Activated CD8-positive, alpha-beta T cell treated with anti-CD3 and anti-CD28 coated beads for 36 hours (primary cell): ENCODE data around the gene PPP1R11. TPM values are rescaled to one million over a fixed set of nuclear protein-coding genes. Genes with fewer than 3 reads are reported as not detected.
A peak's percentile ranks its signal among the peaks of the same experiment; 100 is the strongest.

Experiments used
- ATAC-seq: fragments of 200-7000 bp; cut with Tn5 transposase; one replicate; pipeline ENCODE4 v1.10.0; 2021; ENCODE audit warnings: mild to moderate bottlenecking, moderate library complexity
- CTCF ChIA-PET: fragments of 350-600 bp; sonication (Branson Sonifier 250); formaldehyde crosslinking; loops from one replicate; lab custom pipeline; 2021; ENCODE audit warnings: antibody characterized with exemption; lab: Charles Lee
- POLR2A ChIA-PET: fragments of 350-600 bp; sonication (Branson Sonifier 250); formaldehyde crosslinking; loops from one replicate; lab custom pipeline; 2021; ENCODE audit warnings: antibody characterized with exemption; lab: Charles Lee
- DNase-seq: peaks from one replicate; pipeline ENCODE4 v3.0.0-alpha.2; 2020
- H3K27ac Mint-ChIP-seq: one replicate; pipeline ENCODE4 v1.8.0; 2021; ENCODE audit warnings: mild to moderate bottlenecking, mixed read lengths
- H3K27me3 Mint-ChIP-seq: one replicate; pipeline ENCODE4 v1.8.0; 2021; ENCODE audit warnings: mixed read lengths
- H3K36me3 Mint-ChIP-seq: one replicate; pipeline ENCODE4 v1.8.0; 2021; ENCODE audit warnings: low read depth, mixed read lengths
- H3K4me1 Mint-ChIP-seq: one replicate; pipeline ENCODE4 v1.8.0; 2021; ENCODE audit warnings: low read depth, mixed read lengths
- H3K4me3 Mint-ChIP-seq: one replicate; pipeline ENCODE4 v1.8.0; 2021; ENCODE audit warnings: mild to moderate bottlenecking, moderate library complexity, mixed read lengths
- H3K9me3 Mint-ChIP-seq: one replicate; pipeline ENCODE4 v1.8.0; 2021; ENCODE audit warnings: mixed read lengths
- CTCF ChIP-seq: fragments of 200-600 bp; IDR thresholded peaks from one replicate; pipeline ENCODE4 v1.8.0; 2022; ENCODE audit warnings: antibody characterized with exemption, mild to moderate bottlenecking
- intact Hi-C: fragments of 100-400 bp; cut with micrococcal nuclease; formaldehyde crosslinking; loops from one replicate; pipeline ENCODE4 v1.10.0; 2022
- total RNA-seq, 2 experiments: library from RNA; stranded (reverse); gene quantifications; one replicate each; pipeline ENCODE4 v1.2.3, GENCODE V29; 2021

The PPP1R11 gene
- total RNA-seq, 2 experiments from 2014 or later, result 33.8 to 34.1 TPM

- no peak for ATAC-seq
- TF ChIP-seq CTCF, result no peak
- ChIA-PET POLR2A (interaction anchor here (0.7 to 2.2 kb wide), 2 partner anchors 12 to 62 kb away, joined by 3 to 9 read pairs; partner anchors contain the start of gene POLR1H), CTCF (interaction anchor here (1.8 kb wide), 1 partner anchor 12 kb away, joined by 4 read pairs; no protein-coding TSS in a partner anchor)
- Mint-ChIP-seq H3K9me3 (no peaks in the 10 kb centered on the region), H3K4me1 (peaks cover 37% of the 10 kb centered on the region), H3K27ac (no peak overlapping the region), H3K4me3 (no peak overlapping the region), H3K36me3 (peaks cover 22% of the 10 kb centered on the region), H3K27me3 (peaks cover 48% of the 10 kb centered on the region)
- intact Hi-C loops, result no loop called here
- DNase-seq, result no peak
Observed at GRCh38 chr6:30071858-30072257, 4.9 kb downstream of the PPP1R11 start.

DNA sequence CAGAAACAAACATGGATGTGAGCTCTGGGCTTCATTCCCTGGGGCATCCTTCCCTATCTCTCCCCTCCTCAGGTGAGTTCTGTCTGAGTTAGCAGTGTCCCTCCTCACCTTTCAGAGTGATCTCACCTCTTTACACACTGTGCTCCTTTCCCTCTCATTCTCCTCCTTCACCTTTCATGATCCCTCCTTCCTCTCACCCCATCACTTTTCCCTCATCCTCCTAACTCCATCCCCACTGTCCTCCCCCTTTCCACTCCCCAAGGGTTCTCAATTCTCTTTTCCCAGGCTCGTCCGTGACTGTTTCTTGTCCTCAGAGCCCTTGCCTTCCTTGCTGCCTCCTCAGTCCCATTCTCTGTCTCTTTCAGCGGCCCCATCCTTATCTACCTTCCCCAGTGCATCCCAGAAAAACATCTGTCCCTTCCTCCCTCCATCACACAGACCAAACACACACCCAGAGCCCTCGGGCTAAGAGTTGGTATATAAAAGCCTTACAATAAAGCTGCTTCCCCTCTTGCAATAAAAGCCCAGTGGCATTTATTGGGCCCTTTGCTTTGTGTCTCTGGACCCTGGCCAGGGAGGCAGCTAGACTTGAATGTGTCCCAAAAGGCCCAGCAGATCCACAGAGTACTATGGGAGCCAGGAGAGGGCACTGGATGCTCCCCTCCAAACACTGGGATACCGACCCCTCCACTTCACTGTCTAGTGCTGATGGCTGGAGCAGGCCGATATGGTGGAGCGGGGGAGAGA is 6.7 kb downstream of the PPP1R11 start:
- intact Hi-C loops, result no loop called here
- Mint-ChIP-seq H3K27ac (no peak overlapping the region), H3K9me3 (no peaks in the 10 kb centered on the region), H3K27me3 (peaks cover 52% of the 10 kb centered on the region), H3K36me3 (peaks cover 19% of the 10 kb centered on the region), H3K4me3 (no peak overlapping the region), H3K4me1 (peaks cover 32% of the 10 kb centered on the region)
- DNase-seq (no peak), ATAC-seq (no peak)
- ChIA-PET POLR2A (interaction anchor here (1.5 kb wide), 1 partner anchor 13 kb away, joined by 8 read pairs; the partner anchor contains the start of gene POLR1H), CTCF (interaction anchor here (1.4 to 1.8 kb wide), 2 partner anchors 30 to 57 kb away, joined by 4 to 7 read pairs; no protein-coding TSS in a partner anchor)
- no peak for TF ChIP-seq CTCF

DNA sequence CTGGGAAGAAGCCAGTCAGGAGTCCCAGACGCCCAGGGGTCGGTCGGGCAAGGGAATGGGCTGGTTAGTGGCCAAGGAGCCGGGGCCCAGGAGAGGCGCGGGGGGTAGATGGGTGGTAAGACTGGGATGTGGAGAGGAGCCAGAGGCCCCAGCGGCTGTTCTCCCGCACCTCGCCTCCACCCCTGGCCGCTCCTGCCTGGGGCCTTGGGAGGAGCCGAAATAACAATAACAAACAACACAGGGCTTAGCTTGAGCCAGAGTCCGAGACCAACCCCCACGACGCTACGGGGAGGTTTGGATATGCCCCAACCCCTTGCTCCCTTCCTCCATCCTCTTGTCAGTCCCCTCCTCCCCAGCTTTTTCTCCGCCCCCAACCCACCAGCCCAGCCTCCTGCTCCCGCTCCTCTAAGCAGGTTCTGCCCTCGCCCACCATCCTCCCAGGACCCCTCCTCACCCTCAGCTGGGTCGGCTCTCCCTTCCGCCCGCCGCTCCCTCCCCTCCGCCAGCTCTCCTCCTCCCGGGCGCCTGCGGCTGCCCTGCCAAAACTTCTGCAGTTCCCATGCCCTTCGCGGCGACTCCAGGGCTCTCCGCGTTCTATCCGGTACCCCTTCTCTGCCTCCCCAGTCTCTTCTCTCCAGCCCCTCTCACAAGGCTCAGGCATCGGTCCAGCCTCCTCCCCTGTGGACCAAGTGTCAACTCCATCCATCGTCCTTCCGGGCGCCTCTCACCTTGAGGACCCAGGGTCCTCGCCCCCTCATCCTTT is 7.5 kb downstream of the PPP1R11 start:
- ChIA-PET CTCF (interaction anchor here (0.6 to 1.8 kb wide), 3 partner anchors 29 to 95 kb away, joined by 3 to 7 read pairs (median 4); no protein-coding TSS in a partner anchor), POLR2A (interaction anchor here (1.5 kb wide), 1 partner anchor 14 kb away, joined by 8 read pairs; the partner anchor contains the start of gene POLR1H)
- ATAC-seq (no peak), DNase-seq (no peak)
- H3K4me1 Mint-ChIP-seq, result peaks cover 30% of the 10 kb centered on the region
- intact Hi-C loops, result no loop called here
- peaks cover 55% of the 10 kb centered on the region for H3K27me3 Mint-ChIP-seq
- TF ChIP-seq CTCF, result no peak
- peak overlapping the region; percentile 3 for H3K4me3 Mint-ChIP-seq
- no peaks in the 10 kb centered on the region for H3K9me3 Mint-ChIP-seq
- no peak overlapping the region for H3K27ac Mint-ChIP-seq
- peaks cover 14% of the 10 kb centered on the region for H3K36me3 Mint-ChIP-seq

DNA sequence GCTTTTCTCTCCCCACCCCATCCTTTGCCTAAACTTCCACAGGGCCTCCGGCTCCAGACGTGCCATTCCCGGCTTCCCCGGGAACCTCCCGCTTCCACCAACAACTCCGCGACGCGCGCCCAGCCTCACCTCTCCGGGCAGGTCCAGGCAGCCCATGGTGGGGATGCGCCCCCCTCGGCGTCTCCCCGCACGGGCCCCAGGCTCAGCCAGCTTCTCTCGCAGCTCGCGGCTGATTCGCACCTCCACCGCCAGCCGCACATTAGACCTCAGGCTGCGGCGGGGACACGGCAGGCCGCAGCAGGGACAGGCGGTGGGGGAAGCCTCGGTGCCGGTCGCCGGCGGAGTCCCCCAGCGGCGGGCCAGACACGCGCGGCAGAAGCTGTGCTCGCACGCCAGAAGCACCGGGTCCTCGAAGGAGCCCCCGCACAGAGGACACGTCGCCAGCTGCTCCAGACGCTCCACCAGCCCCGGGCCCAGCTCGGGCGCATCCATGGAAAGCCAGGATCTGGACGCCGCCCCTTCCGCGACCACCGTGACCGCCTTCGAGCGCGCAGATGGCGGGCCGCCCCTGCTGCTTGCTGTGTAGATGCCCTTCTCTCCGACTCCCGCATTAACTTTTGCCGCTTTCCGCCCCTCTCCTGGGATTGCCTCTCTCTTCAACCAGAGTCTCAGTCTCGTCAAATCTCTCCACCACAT is 8.2 kb downstream of the PPP1R11 start, which contains the start of gene RNF39:
RNF39 (minus strand) TSS at position 676 of the 696 bp plus-strand sequence; CDS start at position 492, 184 bp downstream.
- TF ChIP-seq CTCF, result no peak
- Mint-ChIP-seq H3K27ac (no peak within 1 kb of the TSS), H3K4me3 (peak within 1 kb of the TSS; percentile 42), H3K4me1 (peaks cover 30% of the 10 kb centered on the region), H3K36me3 (peaks cover 6% of the 10 kb centered on the region), H3K27me3 (peaks cover 58% of the 10 kb centered on the region), H3K9me3 (no peaks in the 10 kb centered on the region)
- POLR2A ChIA-PET, result no interaction called here
- intact Hi-C loops, result no loop called here
- CTCF ChIA-PET, result interaction anchor here (1.6 to 1.8 kb wide), 2 partner anchors 27 to 56 kb away, joined by 7 to 11 read pairs; no protein-coding TSS in a partner anchor
- no peak for ATAC-seq
- no peak for DNase-seq
